BE2C (cell line): Measurements from ENCODE around the gene SCO2.

Experiments used
- DNase-seq: peaks from one replicate; pipeline ENCODE4 v3.0.0-alpha.2; 2020
- H3K27me3 ChIP-seq: fragments of 250-450 bp; sonication (Bioruptor Pico); 2 replicates; pipeline ENCODE4 v1.5.1; 2020; ENCODE audit warnings: mild to moderate bottlenecking
- H3K36me3 ChIP-seq: fragments of 250-450 bp; sonication (Bioruptor Pico); 2 replicates; pipeline ENCODE4 v1.5.1; 2020; ENCODE audit warnings: mild to moderate bottlenecking
- H3K4me1 ChIP-seq: fragments of 250-450 bp; sonication (Bioruptor Pico); 2 replicates; pipeline ENCODE4 v1.5.1; 2020
- H3K4me3 ChIP-seq: 2 replicates; pipeline ENCODE4 v1.5.1; 2011; ENCODE audit warnings: low read depth, low read length
- H3K9me3 ChIP-seq: fragments of 250-450 bp; sonication (Bioruptor Pico); 2 replicates; pipeline ENCODE4 v1.5.1; 2020
- TF ChIP-seq, protein P1 (sequence below): IDR thresholded peaks from 2 replicates; pipeline ENCODE4 v1.5.1; 2012; ENCODE audit warnings: mild to moderate bottlenecking, low read depth, low read length

The SCO2 gene

DNA sequence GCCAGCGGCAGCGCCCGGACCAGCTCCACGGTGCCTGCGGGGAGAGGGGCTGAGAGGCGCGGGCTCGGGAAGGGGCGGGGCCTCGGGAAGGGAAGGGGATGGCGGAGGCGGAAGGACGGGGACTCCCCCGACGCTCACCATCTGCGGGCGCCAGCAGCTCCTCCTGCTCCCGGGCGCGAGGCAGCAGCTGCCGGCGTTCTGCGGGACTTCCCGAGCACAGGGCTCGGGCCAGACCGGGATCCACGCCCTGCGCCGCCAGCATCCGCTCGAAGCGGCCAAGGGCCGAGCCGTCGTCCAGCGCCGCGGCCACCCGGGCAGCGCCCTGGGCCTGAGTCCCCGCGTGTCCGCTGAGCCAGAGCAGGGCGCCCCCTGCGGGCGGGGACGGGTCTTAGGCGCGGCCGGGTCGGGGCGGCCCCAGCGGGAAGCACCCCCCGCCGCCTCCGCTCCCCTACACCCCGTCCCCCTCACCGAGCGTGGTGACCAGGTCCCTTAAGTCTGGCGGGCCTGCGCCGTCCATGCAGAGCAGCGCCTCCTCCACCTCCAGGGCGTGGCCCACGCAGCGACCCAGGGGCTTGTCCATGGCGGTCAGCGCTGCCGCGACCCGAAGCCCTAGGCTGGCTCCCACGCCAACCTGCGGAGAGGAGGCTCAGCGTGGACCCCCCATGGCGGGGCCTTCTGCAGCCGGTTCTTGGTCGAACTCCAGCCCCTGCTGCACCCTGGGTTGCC lies 873 bp upstream of the SCO2 start:
- Histone ChIP-seq H3K36me3 (peaks cover 24% of the 10 kb centered on the region), H3K9me3 (peaks cover 5% of the 10 kb centered on the region; the same call in 1 of the 2 replicates), H3K27me3 (peaks cover 22% of the 10 kb centered on the region), H3K4me1 (peaks cover 17% of the 10 kb centered on the region), H3K4me3 (peak overlapping the region; percentile 85)
- TF ChIP-seq, protein P1, sequence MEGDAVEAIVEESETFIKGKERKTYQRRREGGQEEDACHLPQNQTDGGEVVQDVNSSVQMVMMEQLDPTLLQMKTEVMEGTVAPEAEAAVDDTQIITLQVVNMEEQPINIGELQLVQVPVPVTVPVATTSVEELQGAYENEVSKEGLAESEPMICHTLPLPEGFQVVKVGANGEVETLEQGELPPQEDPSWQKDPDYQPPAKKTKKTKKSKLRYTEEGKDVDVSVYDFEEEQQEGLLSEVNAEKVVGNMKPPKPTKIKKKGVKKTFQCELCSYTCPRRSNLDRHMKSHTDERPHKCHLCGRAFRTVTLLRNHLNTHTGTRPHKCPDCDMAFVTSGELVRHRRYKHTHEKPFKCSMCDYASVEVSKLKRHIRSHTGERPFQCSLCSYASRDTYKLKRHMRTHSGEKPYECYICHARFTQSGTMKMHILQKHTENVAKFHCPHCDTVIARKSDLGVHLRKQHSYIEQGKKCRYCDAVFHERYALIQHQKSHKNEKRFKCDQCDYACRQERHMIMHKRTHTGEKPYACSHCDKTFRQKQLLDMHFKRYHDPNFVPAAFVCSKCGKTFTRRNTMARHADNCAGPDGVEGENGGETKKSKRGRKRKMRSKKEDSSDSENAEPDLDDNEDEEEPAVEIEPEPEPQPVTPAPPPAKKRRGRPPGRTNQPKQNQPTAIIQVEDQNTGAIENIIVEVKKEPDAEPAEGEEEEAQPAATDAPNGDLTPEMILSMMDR: peak; percentile 40; the same call in 1 of the 2 replicates
- DNase-seq: peak; percentile 91

DNA sequence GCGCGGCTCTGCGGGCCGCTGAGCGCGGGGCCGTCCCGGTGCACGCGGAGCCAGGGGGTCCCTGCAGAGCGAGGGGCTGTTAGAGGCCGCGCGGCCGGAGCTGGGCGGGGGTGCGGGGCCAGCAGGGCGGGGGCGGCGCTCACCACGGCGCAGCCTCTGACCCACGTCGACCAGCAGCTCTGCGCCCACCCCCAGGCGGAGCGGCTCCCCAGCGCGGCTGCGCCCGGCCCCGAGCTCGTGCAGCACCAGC lies 385 bp upstream of the SCO2 start:
- Histone ChIP-seq H3K27me3 (peaks cover 17% of the 10 kb centered on the region), H3K36me3 (peaks cover 28% of the 10 kb centered on the region)
- TF ChIP-seq, protein P1: no peak

GRCh38 chr22:50524676-50525103 lies 708 bp downstream of the SCO2 start:
- Histone ChIP-seq H3K4me1 (peaks cover 13% of the 10 kb centered on the region; the same call in 1 of the 2 replicates), H3K36me3 (peaks cover 35% of the 10 kb centered on the region), H3K9me3 (no peaks in the 10 kb centered on the region), H3K27me3 (peaks cover 6% of the 10 kb centered on the region), H3K4me3 (peak overlapping the region; percentile 85)
- TF ChIP-seq, protein P1: no peak
- no peak for DNase-seq

More for the DNA sequence above, 385 bp upstream of the SCO2 start:
- Histone ChIP-seq H3K4me1 (peaks cover 13% of the 10 kb centered on the region; the same call in 1 of the 2 replicates), H3K9me3 (peaks cover 5% of the 10 kb centered on the region; the same call in 1 of the 2 replicates), H3K4me3 (peak overlapping the region; percentile 85)
- no peak for DNase-seq

DNA sequence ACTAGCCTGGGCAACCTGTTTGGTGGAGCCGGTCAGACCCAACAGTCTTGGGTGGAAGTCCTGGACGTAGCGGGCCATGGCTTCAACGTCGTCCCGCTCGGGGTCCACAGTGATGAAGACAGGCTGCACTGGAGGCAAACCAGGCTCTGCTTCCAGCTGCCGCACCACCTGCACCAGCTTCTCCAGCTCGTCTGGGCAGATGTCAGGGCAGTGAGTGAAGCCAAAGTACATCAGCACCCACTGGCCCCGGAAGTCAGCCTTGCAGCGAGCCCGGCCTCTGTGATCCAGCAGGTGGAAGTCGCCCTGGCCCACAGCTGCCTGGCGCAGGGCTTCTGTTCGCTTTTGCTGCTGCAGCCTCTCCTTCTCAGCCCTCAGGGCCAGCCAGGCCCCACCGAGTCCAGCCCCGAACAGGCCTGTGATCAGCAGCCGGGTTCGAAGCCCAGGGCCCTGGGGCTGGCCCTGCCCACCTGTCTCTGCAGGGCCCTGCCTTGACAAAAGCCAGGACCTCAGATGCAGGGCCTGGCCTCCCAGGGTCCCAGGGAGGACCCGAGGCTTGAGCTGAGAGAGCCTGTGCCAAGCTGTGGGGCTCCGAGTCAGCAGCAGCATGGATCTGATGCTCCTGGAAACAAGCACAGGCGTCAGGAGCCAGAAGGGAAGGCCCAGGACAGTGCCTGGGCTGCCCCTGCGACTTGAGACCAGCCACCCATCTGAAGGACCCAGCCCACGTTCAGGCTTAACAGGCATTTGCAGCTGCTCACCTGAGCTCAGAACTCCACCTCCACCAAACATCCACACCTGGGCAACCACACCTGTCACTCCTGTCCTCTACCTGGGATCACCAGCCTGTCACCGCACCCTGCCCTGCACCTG lies 1.4 kb downstream of the SCO2 start:
- Histone ChIP-seq H3K36me3 (peaks cover 42% of the 10 kb centered on the region), H3K9me3 (no peaks in the 10 kb centered on the region), H3K27me3 (no peaks in the 10 kb centered on the region), H3K4me3 (peak overlapping the region; percentile 85), H3K4me1 (peaks cover 13% of the 10 kb centered on the region; the same call in 1 of the 2 replicates)
- TF ChIP-seq, protein P1: no peak
- peak; percentile 78 for DNase-seq

- no peak for DNase-seq
- Histone ChIP-seq H3K4me1 (peaks cover 13% of the 10 kb centered on the region; the same call in 1 of the 2 replicates), H3K9me3 (no peaks in the 10 kb centered on the region), H3K4me3 (no peak overlapping the region), H3K27me3 (no peaks in the 10 kb centered on the region), H3K36me3 (peaks cover 48% of the 10 kb centered on the region)
- TF ChIP-seq, protein P1: no peak
Measured at GRCh38 chr22:50523458-50523805, 2.0 kb downstream of the SCO2 start.
